ENCODE data around the gene TBX3.

DNA sequence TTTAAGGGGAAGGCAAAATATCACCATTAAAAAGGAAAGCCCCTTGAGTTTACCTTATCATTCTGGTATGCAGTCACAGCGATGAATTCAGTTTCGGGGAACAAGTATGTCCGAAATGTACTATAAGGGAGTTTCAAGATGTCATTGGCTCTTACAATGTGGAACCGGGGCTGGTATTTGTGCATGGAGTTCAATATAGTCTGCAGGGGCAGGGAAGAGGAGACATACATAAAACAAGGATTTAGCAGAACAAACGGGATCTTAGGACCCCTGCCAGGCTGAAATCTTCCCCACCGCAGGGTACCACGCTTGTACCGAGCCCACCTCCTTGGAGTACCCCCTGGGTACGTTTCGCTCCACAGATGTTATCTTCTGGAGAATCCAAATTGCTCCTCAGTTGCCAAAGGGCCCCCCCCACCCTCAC lies 4.5 kb downstream of the TBX3 start:
- TF ChIP-seq, protein P1, sequence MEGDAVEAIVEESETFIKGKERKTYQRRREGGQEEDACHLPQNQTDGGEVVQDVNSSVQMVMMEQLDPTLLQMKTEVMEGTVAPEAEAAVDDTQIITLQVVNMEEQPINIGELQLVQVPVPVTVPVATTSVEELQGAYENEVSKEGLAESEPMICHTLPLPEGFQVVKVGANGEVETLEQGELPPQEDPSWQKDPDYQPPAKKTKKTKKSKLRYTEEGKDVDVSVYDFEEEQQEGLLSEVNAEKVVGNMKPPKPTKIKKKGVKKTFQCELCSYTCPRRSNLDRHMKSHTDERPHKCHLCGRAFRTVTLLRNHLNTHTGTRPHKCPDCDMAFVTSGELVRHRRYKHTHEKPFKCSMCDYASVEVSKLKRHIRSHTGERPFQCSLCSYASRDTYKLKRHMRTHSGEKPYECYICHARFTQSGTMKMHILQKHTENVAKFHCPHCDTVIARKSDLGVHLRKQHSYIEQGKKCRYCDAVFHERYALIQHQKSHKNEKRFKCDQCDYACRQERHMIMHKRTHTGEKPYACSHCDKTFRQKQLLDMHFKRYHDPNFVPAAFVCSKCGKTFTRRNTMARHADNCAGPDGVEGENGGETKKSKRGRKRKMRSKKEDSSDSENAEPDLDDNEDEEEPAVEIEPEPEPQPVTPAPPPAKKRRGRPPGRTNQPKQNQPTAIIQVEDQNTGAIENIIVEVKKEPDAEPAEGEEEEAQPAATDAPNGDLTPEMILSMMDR (conservative IDR thresholded peaks at IDR 0.05; ENCODE audit: low read length) = no peak
- TF ChIP-seq EZH2phosphoT487 (IDR thresholded peaks at IDR 0.05; ENCODE audit: borderline replicate concordance, low read depth, low read length) = no peak

All from OCI-LY7 (cell line).